ENCODE measurements around the gene DOLK.

DNA sequence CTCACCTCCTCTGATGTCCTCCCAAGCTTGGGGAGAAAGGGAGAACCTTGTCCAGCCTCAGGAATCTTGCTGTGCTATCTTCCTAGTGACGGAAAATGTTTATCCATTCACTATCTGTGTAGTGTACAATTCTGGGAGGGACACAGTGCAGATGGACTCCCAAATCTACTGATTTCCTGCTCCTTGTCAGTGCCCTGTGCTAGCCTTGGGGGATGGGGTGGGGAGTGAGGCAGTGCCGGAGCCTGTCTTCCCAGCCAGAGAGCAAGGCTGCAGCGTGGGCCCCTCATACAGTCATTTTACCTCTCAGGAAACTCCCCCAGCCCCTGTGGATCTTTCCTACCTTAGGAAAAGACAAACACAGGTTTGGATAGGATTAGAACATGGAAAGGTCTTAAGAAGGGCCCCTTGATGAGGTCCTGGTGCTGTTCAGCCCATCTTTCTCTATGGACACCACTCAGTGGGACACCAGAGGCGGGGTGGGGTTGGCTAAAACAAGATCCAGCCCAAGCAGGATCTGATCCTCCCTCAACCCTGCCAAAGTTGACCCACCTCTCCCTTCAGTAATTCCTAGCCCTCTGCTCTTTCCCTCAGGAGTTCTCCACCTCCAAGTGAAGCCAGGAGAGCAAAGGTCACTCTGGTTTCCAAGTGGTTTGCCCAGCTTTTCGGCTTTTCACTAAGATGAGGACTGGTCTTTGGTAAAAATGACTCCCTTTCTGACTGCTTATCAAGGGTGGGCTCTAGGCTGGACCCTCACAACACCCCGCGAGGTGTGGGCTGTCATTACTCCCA, 3.4 kb downstream of the DOLK start:
- TF ChIP-seq, protein P1, sequence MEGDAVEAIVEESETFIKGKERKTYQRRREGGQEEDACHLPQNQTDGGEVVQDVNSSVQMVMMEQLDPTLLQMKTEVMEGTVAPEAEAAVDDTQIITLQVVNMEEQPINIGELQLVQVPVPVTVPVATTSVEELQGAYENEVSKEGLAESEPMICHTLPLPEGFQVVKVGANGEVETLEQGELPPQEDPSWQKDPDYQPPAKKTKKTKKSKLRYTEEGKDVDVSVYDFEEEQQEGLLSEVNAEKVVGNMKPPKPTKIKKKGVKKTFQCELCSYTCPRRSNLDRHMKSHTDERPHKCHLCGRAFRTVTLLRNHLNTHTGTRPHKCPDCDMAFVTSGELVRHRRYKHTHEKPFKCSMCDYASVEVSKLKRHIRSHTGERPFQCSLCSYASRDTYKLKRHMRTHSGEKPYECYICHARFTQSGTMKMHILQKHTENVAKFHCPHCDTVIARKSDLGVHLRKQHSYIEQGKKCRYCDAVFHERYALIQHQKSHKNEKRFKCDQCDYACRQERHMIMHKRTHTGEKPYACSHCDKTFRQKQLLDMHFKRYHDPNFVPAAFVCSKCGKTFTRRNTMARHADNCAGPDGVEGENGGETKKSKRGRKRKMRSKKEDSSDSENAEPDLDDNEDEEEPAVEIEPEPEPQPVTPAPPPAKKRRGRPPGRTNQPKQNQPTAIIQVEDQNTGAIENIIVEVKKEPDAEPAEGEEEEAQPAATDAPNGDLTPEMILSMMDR (IDR thresholded peaks at IDR 0.05; ENCODE audit: borderline replicate concordance, extremely low read depth, low read length, poor library complexity, severe bottlenecking), result no peak
- TF ChIP-seq EZH2 (IDR thresholded peaks at IDR 0.05; ENCODE audit: borderline replicate concordance, low read depth, low read length, severe bottlenecking), result no peak
